Epidermal melanocyte (primary cell): ENCODE results near the gene KLHL29.

ENCODE experiments used
- DNase-seq: peaks from one replicate; pipeline ENCODE4 v3.0.0; 2011; ENCODE audit warnings: low spot score; ENCODE audit not compliant: insufficient read length

Gene KLHL29

DNA sequence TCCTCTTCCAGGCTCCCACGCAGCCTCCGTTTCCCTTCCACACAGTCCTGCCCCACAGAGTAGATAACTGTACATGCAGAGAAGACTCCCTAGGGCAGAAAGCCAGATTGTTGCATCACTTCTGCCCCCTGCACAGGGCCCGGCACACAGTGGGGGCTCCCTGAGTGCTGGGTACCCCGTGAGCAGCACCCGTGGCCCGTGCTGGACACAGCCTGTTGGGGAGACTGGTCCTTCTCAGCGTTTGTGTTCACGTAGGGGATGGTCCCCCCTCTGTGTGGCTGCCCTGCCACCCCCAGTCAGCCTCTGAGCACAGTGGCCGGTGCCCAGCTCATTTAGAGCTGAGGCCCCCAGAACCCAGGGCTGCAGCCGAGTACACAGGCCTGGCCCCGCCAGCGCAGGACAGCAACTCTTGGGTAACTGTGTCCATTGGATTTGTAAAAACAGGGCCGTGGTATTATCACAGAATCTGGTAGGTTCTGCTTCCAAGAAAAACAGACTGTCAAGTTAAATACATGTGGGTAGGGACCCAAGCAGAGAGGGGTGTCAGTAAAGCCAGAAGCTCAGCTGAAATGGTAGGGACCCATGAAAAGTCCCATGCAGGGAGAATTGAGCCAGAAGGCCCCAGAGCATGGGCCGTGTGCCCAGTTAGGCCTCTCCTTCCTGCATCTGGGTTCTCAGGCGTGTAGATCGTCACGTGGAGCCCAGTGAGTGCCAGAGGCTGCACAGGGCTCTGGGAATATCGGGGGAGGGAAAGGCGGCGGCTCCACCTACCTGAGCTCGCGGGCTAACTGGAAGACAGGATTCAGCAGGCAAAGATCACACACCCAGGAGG, 284.6 kb downstream of the KLHL29 start:
- DNase-seq = no peak

GRCh38 chr2:23670245-23670592, 285.2 kb downstream of the KLHL29 start:
- no peak for DNase-seq

- DNase-seq = no peak
Measured at GRCh38 chr2:23673082-23673481, 288.1 kb downstream of the KLHL29 start.

- no peak for DNase-seq
Measured at GRCh38 chr2:23673830-23674679, 289.1 kb downstream of the KLHL29 start.

GRCh38 chr2:23675506-23675905, 290.5 kb downstream of the KLHL29 start:
- DNase-seq = no peak

- no peak for DNase-seq
Measured at GRCh38 chr2:23677836-23678235, 292.9 kb downstream of the KLHL29 start.

DNA sequence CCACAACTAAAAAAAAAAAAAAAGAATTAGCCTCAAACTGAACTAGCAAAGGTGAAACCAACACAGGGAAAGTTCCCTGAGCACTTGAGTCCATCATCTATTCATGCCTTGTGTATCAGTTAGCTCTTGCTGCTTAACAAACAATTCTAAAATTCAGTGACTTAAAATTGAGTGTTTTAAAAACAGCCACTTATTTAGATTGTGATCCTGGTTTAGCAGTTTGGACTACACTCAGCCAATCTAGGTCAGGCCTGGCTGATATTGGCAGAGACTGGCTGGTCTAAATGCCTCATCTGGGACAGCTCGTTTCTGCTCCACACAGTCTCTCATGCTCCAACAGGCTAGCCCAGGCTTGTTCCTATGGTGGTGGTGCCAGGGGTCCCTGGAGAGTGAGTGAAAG, 294.1 kb downstream of the KLHL29 start:
- DNase-seq = no peak

DNA sequence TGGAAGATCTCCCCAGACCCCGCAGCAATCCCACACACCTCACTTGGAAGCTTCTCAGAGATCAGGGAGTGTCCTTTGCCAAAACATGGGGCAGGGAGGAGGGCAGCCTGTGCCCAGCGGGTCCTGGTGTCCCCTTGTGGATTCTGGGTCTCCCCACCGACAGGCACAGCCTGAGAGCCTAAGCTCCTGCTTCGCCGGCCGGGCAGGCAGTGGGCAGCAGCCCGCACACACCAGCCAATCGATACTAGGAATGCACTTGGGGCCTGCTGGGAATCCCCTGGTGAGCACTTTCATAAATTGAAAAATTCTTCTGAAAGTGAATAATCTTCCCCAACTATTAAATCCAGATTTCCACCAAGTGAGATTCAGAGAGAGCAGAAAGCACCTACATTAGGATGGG, 296.0 kb downstream of the KLHL29 start:
- no peak for DNase-seq

- no peak for DNase-seq
Measured at GRCh38 chr2:23681356-23682140, 296.6 kb downstream of the KLHL29 start.

GRCh38 chr2:23682481-23682880, 297.5 kb downstream of the KLHL29 start:
- no peak for DNase-seq

DNA sequence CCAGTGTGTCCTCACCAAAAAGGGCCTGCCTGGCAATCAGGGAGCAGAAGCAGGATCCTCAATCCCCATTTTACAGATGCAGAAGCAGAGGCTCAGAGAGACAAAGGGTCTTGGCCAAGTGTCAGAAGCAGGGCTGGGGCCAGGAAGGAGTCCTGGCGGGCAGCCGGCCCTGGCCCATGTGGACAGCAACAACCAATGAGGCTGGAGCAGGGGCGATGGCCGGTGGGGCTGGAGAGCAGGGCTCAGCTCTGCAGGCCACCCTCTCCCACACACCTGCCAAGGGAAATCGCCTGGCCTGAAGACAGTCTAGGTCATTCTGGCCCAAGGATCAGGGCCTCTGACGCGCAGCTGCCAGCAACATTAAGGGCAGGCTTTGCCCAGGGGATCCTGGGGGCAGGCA, 298.0 kb downstream of the KLHL29 start:
- no peak for DNase-seq

DNA sequence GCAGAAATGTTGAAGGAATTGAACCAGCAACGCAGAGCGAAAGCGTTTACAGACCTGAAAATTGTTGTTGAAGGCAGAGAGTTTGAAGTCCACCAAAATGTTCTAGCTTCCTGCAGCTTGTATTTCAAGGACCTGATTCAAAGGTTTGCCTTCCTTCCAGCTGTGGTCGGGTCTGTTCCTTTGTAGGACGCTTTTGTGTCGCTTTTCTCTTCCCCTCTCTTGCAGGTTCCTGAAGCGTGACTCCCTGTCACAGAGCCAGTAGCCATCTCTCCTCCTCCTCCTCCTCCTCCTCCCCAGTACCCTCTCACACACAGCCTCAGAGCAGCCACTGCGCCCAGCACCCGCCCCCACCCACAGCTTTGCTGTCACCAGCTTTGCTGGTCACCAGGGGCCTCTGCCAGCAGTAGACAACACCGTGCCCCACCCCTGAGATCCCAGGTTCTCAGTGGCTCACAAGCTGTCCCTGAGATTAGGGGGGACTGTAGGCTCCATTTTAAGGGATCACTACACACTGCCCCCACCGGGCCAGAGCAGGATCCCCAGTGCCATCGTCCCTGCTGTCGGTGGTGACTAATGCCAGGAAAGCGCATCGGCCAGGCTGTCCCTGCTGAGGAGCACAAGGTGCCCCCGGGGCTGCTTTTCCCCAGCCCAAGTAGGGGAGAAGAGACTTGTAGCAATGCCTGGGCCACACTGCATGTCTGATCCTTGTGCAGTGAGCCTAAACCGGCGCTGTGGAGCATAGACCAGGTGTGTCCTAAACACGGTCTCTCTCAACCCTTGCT, 299.6 kb downstream of the KLHL29 start:
- DNase-seq = no peak

DNA sequence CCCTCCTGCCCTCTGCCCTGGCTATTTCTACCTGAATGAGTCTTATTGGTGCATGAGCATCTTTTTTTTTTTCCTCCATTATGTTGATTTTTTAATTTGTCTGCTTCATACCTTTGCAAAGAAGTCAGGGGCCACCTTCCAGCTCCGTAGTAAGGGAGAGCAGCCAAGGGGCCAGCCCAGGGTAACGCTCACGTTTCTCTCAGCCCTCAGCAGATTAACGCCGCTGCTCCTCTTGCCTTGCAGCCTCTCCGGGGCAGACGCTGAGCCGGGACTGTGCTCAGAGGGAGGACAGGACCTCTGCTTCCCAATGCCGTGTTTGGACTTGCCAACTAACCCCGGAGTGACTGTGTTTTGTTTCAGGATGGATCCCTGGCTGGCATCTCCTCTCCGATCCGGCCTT, 300.2 kb downstream of the KLHL29 start:
- DNase-seq = no peak

- DNase-seq = no peak
Measured at GRCh38 chr2:23685706-23686105, 300.7 kb downstream of the KLHL29 start.

DNA sequence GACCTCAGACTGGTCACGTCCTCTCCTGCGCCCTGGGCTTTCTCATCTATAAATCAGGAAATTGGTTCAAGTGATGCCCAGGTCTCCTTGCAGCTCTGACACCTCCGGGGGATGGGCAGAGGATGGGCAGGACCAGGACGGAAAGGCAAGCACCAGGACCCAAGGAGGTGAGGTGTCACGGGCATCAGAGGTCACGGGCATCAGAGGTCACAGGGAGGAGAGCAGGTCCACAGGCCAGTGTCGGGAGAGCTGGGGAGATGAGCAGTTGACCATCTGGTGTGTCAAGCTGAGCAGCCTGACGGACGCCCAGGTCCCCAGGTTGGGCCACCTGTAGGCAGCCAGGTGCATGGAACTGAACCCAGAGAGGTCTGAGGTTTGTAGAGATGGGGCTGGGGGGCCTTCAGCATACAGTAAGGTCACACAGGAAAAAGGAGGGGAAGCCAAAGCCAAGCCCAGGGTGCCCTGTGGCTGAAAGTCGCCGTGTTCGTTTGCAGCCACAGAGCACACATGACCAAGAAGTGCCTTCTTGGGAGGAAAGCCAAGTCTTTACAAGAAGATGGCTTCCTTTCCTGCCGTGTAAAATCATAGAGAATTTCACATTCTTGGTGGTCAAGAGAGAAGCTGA, 301.5 kb downstream of the KLHL29 start:
- no peak for DNase-seq

DNA sequence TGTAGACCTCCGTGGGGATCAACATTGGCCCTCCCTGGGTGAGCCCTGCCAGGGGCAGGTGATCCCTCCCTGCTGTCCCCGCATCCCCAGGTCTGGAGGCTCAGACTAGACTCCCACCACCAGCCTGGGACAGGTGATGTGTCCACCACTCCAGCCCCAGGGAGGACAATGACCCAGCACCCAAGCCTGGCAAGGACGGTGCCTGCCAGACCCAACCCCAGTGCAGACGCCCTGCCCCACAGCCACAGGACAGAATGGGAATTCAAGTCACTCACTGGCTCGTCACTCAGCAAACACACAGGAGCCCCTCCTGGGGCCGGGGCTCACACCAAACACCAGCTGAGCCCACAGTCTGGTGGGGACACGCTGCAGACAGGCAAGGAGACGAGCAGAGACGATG, 302.2 kb downstream of the KLHL29 start:
- DNase-seq = no peak

DNA sequence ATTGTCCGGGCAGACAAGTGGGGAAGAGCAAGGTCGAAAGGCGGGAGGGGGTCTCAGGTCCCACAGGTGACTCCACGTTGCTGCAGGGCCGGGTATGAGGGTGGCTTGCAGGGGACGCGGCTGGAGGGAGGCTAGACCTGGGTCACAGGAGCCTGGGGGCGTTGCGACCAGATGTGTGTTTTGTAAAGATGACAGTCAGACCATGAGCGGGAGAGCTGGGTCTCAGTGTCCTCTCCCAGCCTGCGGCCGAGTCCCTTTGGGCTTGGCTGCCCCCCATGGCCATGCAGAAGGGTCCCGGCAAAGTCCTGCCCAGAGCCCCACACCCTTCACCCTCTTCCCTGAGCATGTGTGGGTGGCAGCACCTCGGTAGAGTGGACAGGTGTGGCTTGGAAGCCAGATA, 302.7 kb downstream of the KLHL29 start:
- DNase-seq = no peak

GRCh38 chr2:23688486-23689130, 303.6 kb downstream of the KLHL29 start:
- no peak for DNase-seq

DNA sequence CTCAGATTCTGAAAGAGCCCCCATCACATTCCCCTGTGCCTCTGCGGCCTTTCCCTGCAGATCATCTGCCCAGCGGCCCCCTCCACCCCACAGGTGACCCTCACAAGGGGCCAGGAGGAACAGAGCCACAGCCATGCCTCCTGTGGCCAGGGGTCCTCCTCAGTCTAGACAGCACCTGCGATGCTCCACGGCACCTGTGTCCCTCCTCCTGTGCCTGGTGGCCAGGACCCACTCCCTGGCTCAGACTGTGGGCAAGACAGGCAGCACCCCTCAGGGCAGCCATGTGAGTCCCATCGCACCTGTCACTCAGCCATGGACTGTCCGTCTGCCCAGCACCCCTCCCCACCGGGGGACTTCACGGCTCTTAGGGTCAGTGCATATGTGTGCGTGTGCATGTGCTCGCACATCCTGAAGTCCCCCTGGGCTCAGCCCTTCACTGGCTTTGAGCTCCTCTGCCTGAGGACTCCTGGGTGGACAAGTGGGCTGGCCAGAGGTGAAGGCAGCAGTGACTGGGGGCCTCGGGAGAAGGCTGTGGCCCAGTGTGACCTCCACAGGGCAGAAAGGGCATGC, 304.2 kb downstream of the KLHL29 start:
- no peak for DNase-seq

DNA sequence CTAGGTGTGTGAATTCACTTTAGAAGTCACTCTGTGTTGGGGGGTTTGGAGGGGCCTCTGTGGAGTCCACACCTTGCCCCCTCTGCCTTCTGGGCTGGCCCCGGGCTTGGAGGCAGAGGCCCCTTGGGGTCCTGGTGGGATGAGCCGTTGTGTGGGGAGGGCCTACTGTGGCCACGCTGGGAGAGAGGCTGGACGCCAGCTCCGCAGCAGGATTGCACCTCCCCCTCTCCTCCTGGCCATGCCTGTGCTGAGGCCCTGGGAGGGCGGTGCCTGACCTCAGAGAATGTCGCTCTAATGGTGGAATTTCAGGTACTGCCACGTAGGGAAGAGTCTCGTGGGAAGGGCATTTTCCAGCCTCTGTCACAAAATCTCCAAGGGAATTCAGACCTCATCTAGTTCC, 304.9 kb downstream of the KLHL29 start:
- DNase-seq = no peak
